ENCODE results near the gene PPARD. TPM values are rescaled to one million over a fixed set of nuclear protein-coding genes. Genes with fewer than 3 reads are reported as not detected.
A peak's percentile ranks its signal among the peaks of the same experiment; 100 is the strongest.

Gene PPARD
- total and polyA plus RNA-seq, 2 of the 13 experiments (the other 11 are each of a cell fraction or from before 2014, with no cell fraction given), result 6.1 to 13.3 TPM

DNA sequence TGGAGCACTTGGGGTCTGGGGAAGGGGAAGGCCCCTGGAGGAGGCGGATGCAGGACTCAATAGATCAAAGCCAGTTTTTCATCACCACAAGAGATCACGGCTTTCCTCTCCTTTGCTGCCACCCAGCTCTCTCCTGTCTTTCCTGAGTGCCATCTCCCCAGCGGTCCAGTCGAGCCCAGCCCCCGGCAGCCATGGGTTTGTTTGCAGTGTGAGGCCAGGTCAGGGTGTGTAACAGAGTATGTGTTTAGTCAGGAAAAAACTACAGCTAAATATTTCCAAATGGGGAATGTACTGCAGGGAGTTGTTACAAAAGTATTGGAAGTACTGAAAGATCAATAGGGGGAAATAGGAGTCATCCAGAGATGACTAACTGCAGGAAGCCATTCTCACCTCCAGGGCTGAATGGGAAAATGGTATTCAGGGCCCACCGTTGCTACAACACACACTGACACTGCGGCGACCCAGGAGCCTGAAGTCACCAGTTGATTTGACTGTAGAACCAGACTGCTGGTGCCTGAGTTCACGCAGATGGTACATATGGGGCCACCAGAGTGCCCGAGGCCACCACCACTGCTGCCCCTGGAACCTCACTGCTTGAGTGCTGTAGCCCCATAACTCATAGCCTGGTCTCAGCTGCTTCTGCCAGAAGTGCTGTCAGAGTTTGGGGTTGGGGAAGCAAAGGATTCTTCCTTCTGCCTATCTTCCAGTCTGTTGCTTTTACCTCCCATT, 86.2 kb downstream of the PPARD start (continued):
- TF ChIP-seq, protein P1, sequence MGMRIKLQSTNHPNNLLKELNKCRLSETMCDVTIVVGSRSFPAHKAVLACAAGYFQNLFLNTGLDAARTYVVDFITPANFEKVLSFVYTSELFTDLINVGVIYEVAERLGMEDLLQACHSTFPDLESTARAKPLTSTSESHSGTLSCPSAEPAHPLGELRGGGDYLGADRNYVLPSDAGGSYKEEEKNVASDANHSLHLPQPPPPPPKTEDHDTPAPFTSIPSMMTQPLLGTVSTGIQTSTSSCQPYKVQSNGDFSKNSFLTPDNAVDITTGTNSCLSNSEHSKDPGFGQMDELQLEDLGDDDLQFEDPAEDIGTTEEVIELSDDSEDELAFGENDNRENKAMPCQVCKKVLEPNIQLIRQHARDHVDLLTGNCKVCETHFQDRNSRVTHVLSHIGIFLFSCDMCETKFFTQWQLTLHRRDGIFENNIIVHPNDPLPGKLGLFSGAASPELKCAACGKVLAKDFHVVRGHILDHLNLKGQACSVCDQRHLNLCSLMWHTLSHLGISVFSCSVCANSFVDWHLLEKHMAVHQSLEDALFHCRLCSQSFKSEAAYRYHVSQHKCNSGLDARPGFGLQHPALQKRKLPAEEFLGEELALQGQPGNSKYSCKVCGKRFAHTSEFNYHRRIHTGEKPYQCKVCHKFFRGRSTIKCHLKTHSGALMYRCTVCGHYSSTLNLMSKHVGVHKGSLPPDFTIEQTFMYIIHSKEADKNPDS (CRISPR knock-in tag; IDR thresholded peaks at IDR 0.05), result peak; percentile 97
- no peak; the same call in 1 of the 2 replicates for TF ChIP-seq ZNF547 (CRISPR knock-in tag; IDR thresholded peaks at IDR 0.05)
- peak; percentile 68; the same call in 1 of the 2 replicates for TF ChIP-seq ELF3 (CRISPR knock-in tag; IDR thresholded peaks at IDR 0.05)
- TF ChIP-seq ZNF274 (CRISPR knock-in tag; IDR thresholded peaks at IDR 0.05), result 0 out of 2 replicates have a peak, but pooled peaks have one; percentile 18
- TF ChIP-seq ZNF775 (CRISPR knock-in tag; IDR thresholded peaks at IDR 0.05; ENCODE audit: borderline replicate concordance), result no peak
- TF ChIP-seq ZNF577 (CRISPR knock-in tag; IDR thresholded peaks at IDR 0.05; ENCODE audit: borderline replicate concordance, low read depth), result no peak
- no peak for TF ChIP-seq TOE1 (CRISPR knock-in tag; IDR thresholded peaks at IDR 0.05)
- no peak for TF ChIP-seq ZNF513 (CRISPR knock-in tag; conservative IDR thresholded peaks at IDR 0.05)
- no peak for TF ChIP-seq PTBP1 (IDR thresholded peaks at IDR 0.05; ENCODE audit: low read depth, low read length, poor library complexity, severe bottlenecking)
- 0 out of 2 replicates have a peak, but pooled peaks have one; percentile 51 for TF ChIP-seq FUBP1 (CRISPR knock-in tag; IDR thresholded peaks at IDR 0.05; ENCODE audit: borderline replicate concordance)
- TF ChIP-seq ZSCAN30 (CRISPR knock-in tag; IDR thresholded peaks at IDR 0.05), result no peak
- 0 out of 2 replicates have a peak, but pooled peaks have one; percentile 32 for TF ChIP-seq KMT2A (CRISPR knock-in tag; IDR thresholded peaks at IDR 0.05)
- no peak for TF ChIP-seq DBP (CRISPR knock-in tag; IDR thresholded peaks at IDR 0.05; ENCODE audit: not compliant biosample characterization)
- no peak for TF ChIP-seq JUNB (CRISPR knock-in tag; IDR thresholded peaks at IDR 0.05; ENCODE audit: borderline replicate concordance)
- no peak for TF ChIP-seq SMARCE1 (IDR thresholded peaks at IDR 0.05; ENCODE audit: borderline replicate concordance)
- peak; percentile 77 for TF ChIP-seq KLF6 (CRISPR knock-in tag; IDR thresholded peaks at IDR 0.05)
- TF ChIP-seq, protein P2, sequence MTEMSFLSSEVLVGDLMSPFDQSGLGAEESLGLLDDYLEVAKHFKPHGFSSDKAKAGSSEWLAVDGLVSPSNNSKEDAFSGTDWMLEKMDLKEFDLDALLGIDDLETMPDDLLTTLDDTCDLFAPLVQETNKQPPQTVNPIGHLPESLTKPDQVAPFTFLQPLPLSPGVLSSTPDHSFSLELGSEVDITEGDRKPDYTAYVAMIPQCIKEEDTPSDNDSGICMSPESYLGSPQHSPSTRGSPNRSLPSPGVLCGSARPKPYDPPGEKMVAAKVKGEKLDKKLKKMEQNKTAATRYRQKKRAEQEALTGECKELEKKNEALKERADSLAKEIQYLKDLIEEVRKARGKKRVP (CRISPR knock-in tag; IDR thresholded peaks at IDR 0.05), result peak in 1 of 2 experiments; percentile 78; a peak in 2 of 4 replicates
- TF ChIP-seq ZNF33B (CRISPR knock-in tag; IDR thresholded peaks at IDR 0.05), result no peak
- TF ChIP-seq FOXK2 (IDR thresholded peaks at IDR 0.05), result 0 out of 2 replicates have a peak, but pooled peaks have one; percentile 52
- no peak for TF ChIP-seq MTA1 (CRISPR knock-in tag; IDR thresholded peaks at IDR 0.05; ENCODE audit: borderline replicate concordance)

Measured in HepG2 (cell line).